GM18858 (cell line): ENCODE results near the gene RANBP10.
"Not testable (repeated sequence)": the region's sequence is repeated elsewhere in the genome, so short reads cannot be mapped to it uniquely, and the experiment has no call there.

Source experiments
- ATAC-seq: cut with Tn5 transposase; IDR thresholded peaks from one replicate; pipeline ENCODE4 v1.9.1; 2021; ENCODE audit not compliant: unreplicated experiment

RANBP10 gene

DNA sequence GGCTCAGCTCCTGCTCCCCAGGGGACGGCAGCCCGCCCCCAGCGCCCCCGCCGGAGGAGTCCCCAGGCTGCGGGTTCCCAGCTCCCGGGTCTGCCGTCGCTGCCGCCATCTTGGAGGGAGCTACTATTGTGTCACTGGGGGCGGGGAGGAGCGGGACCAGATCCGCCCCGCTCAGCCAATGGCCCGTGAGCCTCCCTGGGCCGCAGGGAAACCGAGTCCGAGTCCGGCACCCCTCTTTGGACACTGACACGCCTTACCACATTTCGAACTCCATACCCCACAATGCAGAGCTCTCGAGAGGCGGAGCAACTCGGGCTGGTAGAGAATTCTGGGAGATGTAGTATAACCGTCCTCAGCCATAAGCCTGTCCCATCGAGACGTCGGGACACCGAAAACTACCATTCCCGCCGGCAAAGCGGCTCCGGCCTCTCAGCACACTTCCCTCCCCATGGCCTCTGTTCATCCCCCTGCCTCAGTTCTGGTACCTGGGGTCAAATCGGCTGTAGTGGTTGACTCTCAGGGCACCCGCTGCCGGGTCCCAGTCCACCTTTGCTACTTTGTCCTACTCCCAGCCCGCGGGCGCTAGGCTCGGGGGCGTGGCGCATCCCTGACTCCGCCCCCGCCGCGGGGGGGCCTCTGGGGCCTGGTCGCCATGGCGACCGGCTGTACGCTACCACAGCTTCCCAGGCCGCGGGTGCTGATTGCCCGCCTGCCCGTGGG is at the start of gene RANBP10, which contains the start of gene TSNAXIP1:
Gene RANBP10, minus strand, starts transcription at position 133 of the 720 bp plus-strand sequence. Its CDS starts 24 bp downstream, at position 109.
Gene TSNAXIP1, plus strand, starts transcription at position 462 of the 720 bp plus-strand sequence. CDS start 261 bp downstream, outside the sequence.
- peak; percentile 88 for ATAC-seq

GRCh38 chr16:67855789-67856188 is 49.4 kb upstream of the RANBP10 start:
- ATAC-seq, result no peak

DNA sequence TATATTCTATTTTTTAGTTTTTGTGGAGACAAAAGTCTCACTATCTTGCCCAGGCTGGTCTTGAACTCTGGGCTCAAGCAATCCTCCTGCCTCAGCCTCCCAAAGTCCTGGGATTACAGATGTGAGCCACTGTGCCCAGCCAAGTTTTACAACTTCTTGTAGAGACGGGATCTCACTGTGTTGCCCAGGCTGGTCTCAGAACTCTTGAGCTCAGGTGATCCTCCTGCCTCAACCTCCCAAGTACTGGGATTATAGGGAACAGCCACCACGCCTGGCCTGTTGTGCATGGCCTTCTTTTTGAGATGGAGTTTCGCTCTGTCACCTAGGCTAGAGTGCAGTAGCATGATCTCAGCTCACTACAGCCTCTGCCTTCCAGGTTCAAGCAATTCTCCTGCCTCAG is 47.3 kb upstream of the RANBP10 start:
- no peak for ATAC-seq

DNA sequence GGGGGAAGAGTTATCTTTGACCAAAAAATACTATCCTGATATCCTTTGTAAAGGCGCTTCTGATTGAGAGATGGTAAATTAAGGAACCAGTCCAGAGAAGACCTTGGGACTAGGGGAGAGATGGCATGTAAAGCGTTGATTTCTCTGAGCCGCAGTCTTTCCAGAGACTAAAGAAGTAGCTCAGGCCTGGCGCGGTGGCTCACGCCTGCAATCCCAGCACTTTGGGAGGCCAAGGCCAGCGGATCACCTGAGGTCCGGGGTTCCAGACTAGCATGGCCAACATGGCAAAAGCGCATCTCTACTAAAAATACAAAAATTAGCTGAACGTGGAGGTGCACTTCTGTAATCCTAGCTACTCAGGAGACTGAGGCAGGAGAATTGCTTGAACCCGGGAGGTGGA is 41.8 kb upstream of the RANBP10 start:
- no peak for ATAC-seq

- ATAC-seq, result peak; percentile 35
Measured at GRCh38 chr16:67847064-67847861, 40.9 kb upstream of the RANBP10 start, which contains the start of gene CENPT. TSS of gene CENPT (minus strand) at chr16:67847693. CDS start at chr16:67833859, 13,834 bp downstream.

- ATAC-seq, result peak; percentile 49
Measured at GRCh38 chr16:67846320-67847063, 40.1 kb upstream of the RANBP10 start, which contains the start of gene NUTF2. TSS of gene NUTF2 (plus strand) at chr16:67846933. CDS start at chr16:67865131, 18,198 bp downstream.

DNA sequence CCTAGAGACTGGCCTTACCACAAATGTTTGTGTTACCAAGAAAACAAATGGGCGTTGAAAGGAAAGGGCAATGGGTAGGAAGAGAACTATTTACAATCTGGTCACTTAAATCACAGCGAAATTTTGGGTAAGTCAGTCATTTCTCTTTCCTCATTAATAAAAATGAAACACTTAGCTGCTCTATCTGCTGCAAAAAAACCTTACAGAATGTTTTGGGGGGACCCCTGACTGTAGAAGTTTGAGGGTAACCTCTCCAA is 39.6 kb upstream of the RANBP10 start:
- no peak for ATAC-seq

DNA sequence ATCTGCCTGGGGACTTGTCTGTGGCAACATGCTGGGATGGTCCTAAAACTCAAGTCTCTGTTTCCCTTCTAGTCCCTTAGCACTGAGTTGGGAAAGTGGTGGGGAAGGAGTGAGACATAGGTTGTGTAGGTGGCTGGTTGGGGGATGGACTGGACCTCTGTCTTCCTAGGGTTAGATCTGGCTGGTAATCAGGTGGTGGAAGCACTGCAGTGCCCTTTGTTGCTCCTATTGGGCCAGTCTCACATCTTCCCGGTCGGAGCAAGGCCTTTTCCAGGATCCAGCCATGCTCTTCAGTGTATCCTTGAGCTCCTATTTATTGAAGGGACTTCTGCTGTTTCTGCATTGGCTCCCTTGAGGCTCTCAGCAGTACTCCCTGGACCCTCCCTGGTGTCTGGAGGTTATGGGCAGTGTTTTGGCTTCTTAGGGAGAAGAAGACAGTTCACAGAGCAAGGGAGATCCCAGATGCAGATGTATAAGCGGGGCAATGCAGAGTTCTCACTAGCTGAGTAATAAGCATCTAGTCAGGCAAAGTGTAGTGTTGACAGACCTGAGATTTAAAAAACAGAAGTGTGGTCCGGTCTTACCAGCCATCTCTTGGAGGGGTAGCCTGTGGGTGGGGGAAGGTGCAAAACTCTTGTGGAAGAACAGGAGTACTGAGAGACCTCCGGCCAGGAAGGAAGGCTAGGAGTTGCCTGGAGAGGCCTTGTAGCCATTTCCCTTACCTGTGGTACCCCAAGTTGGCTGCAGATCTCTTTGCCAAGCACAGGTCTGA is 39.1 kb upstream of the RANBP10 start:
- ATAC-seq, result no peak

- no peak for ATAC-seq
Measured at GRCh38 chr16:67844497-67844896, 38.1 kb upstream of the RANBP10 start.

- no peak for ATAC-seq
Measured at GRCh38 chr16:67843343-67843765, 37.0 kb upstream of the RANBP10 start.

DNA sequence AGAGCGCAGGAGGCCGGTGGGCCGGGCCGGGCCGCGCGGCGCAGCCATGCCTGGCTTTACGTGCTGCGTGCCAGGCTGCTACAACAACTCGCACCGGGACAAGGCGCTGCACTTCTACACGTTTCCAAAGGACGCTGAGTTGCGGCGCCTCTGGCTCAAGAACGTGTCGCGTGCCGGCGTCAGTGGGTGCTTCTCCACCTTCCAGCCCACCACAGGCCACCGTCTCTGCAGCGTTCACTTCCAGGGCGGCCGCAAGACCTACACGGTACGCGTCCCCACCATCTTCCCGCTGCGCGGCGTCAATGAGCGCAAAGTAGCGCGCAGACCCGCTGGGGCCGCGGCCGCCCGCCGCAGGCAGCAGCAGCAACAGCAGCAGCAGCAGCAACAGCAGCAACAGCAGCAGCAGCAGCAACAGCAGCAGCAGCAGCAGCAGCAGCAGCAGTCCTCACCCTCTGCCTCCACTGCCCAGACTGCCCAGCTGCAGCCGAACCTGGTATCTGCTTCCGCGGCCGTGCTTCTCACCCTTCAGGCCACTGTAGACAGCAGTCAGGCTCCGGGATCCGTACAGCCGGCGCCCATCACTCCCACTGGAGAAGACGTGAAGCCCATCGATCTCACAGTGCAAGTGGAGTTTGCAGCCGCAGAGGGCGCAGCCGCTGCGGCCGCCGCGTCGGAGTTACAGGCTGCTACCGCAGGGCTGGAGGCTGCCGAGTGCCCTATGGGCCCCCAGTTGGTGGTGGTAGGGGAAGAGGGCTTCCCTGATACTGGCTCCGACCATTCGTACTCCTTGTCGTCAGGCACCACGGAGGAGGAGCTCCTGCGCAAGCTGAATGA is 36.4 kb upstream of the RANBP10 start:
- ATAC-seq, result no peak

DNA sequence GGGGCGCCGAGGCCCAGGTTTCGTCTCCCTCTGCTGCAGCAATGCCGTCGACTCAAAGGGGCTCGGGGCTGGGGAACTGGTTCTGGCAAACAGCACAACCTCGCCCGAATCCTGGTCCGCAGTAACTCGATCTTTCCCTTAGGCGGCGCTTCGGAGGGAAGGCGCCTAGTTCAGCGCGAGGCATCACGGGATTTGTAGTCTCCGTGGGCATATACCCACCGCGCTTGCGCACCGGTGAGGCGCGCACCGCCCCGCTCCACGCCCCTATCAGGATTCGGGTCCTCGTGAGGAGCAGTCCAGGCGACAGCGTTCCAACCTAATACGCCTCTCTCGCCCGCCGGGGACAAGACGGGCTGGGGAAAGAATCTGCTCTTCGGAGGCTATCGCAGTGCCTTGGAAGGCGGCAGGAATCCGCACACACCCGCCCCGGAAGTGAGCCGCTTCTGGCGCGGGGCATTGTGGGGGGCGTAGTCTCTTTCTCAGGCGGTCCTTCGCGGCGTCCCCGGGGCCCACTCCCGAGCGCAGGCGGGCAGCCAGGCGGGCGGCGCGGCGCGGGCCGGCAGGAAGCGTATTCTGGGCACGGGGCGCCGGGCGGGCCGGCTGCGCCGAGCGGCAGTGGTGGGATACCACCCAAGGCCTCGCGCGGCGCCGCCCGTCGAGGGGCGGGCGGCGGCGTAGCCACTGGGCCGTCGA is 35.6 kb upstream of the RANBP10 start, which contains the start of gene THAP11:
Gene THAP11, plus strand, starts transcription at position 505 of the 693 bp plus-strand sequence. CDS start 235 bp downstream, outside the sequence.
- ATAC-seq, result no peak

DNA sequence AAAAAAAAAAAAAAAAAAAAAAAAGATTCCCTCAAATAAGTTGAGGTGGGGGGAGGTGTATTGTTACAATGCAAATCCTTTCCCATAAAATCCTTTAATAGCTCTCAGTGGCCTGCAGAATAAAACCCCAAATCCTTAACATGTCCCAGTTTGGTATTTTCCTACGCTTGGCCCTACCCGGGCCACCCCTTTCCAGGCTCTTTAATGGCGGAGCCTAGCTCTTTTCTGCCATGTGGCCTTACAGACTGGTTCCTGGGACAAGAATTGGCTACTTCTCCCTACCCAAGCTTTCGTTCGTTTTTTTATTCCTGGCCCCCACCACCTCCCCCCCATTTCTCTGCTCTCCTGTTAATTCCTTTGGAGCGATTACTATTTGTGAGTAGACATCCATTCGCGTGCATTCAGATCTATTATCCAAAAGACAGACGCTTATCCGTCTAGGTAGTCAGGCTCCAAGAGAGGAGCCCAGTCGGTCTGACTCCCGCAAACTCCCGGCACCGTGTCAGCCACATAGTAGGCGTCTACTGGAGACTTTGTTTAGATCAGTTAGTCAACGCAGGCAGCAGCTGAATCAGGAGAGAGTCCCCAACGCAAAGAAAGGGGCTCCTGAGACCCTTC is 34.9 kb upstream of the RANBP10 start:
- ATAC-seq, result no peak

- ATAC-seq, result no peak
Measured at GRCh38 chr16:67837811-67838210, 31.5 kb upstream of the RANBP10 start.

DNA sequence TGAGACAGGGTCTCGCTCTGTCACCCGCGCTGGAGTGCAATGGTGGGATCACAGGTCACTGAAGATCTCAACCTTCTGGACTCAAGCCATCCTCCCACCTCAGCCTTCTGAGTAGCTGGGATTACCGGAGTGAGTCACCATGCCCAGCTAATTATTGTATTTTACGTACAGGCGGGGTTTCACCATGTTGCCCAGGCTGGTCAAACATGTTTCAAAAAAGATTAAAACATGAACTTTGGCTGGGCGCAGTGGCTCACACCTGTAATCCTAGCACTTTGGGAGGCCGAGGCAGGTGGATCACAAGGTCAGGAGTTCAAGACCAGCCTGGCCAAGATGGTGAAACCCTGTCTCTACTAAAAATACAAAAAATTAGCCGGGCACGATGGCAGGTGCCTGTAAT is 30.8 kb upstream of the RANBP10 start:
- ATAC-seq, result not testable (repeated sequence)

DNA sequence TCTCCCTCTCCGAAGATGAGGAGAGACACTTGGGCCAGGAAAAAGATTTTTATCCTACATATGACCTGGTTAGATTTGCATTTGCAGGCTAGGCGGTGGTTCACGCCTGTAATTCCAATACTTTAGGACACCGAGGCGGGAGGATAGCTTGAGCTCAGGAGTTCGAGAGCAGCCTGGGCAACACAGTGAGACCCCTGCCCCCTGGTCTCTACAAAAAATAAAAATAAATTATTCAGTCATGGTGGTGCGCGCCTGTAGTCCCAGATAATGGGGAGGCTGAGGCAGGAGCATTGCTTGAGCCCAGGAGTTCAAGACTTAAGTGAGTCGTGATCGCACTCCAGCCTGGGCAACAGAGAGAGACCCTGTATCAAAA is 27.9 kb upstream of the RANBP10 start:
- ATAC-seq, result no peak

GRCh38 chr16:67833415-67834241 is 27.3 kb upstream of the RANBP10 start:
- ATAC-seq, result peak; percentile 97

- no peak for ATAC-seq
Measured at GRCh38 chr16:67833030-67833414, 26.7 kb upstream of the RANBP10 start.
